ENCODE data around the gene SMKR1. TPM values are rescaled to one million over a fixed set of nuclear protein-coding genes. Genes with fewer than 3 reads are reported as not detected.

SMKR1 gene
- total and polyA plus RNA-seq, 8 donors = 0.46 to 4.5 (median 1.1) TPM

DNA sequence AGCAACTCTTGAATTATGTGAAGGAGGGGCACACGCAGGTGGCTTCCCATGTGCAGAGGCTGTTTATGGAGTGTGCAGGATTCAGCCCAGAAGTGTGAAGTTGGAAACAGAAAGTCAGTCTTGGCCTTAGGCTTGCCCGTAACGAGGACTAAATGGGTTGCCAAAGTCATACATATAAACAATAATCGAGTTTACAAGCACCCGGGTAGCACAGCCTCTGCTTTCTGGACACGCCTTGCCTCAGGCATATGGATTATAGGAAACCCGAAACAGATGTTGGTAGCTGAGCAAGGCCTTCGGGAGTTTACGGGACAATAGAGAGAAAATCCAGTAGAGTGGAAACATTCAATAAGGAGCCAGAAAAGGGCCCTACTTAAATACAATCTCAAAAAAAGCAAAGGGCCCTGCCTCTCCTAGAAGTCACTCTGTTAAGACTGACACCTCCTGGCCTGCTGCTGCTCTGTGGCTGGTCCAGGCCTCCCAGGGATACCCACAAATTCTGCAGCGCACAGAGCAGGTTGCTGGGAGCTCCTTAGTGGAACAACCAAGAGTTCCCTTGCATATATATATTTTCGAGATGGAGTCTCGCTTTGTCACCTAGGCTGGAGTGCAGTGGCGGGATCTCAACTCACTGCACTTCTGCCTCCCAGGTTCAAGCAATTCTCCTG, 48.5 kb downstream of the SMKR1 start:
- FAIRE-seq (no peak), ATAC-seq (no peak), DNase-seq (no peak)
- intact Hi-C loops (cut with DNase I) = no loop called here
- no peaks in the 10 kb centered on the region for H3K27me3 ChIP-seq
- no peak for TF ChIP-seq CTCF (IDR thresholded peaks at IDR 0.05)
- no peaks in the 10 kb centered on the region for H3K36me3 ChIP-seq
- H3K4me3 ChIP-seq = no peak overlapping the region
- H3K27ac ChIP-seq = no peak overlapping the region
- H3K4me1 ChIP-seq = no peaks in the 10 kb centered on the region
- no peaks in the 10 kb centered on the region for H3K9me3 ChIP-seq
- 83 to 87% methylated on average over 13 of the region's 13 CpGs for WGBS, 2 donors

DNA sequence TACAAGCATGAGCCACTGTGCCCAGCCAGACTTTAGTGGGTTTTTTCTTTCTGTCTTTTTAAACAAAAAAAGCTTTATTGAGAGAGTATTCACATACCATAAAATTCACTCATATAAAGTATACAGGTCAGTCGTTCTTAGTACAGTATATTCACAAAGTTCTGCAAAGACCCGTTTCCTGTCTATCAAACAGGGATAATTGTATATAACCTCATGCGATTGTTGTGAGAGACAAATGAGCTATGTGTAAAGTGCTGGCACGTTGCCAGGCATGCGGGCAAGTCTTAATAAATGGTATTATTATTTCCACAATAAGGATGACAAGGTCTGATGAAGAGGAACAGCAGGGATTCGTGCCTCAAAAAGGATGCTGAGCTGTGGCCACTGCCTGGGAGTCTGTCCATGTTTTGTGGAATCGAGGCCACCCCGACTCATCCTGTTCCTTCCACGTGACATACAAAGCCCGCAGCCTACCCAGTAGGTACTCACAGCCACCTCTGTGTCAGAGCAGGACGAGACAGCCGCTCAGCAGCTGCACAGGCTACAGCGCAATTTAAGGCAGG, 51.6 kb downstream of the SMKR1 start:
- 30 to 43% methylated on average over 13 of the region's 13 CpGs for WGBS, 2 donors
- intact Hi-C loops (cut with DNase I) = no loop called here
- Histone ChIP-seq H3K4me3 (no peak overlapping the region), H3K27me3 (no peaks in the 10 kb centered on the region), H3K9me3 (no peaks in the 10 kb centered on the region), H3K36me3 (no peaks in the 10 kb centered on the region), H3K27ac (no peak overlapping the region), H3K4me1 (no peaks in the 10 kb centered on the region)
- no peak for TF ChIP-seq CTCF (IDR thresholded peaks at IDR 0.05)
- no peak for ATAC-seq
- no peak for FAIRE-seq
- DNase-seq = no peak

GRCh38 chr7:129556607-129557133, 54.3 kb downstream of the SMKR1 start:
- no peak for FAIRE-seq
- H3K27me3 ChIP-seq = no peaks in the 10 kb centered on the region
- ATAC-seq = no peak
- H3K4me3 ChIP-seq = no peak overlapping the region
- intact Hi-C loops (cut with DNase I) = no loop called here
- H3K9me3 ChIP-seq = no peaks in the 10 kb centered on the region
- WGBS, 2 donors = 33 to 49% methylated on average over 8 of the region's 8 CpGs
- no peaks in the 10 kb centered on the region for H3K4me1 ChIP-seq
- no peak for DNase-seq
- no peak overlapping the region for H3K27ac ChIP-seq
- H3K36me3 ChIP-seq = no peaks in the 10 kb centered on the region
- TF ChIP-seq CTCF (IDR thresholded peaks at IDR 0.05) = no peak

GRCh38 chr7:129557686-129558481, 55.6 kb downstream of the SMKR1 start:
- FAIRE-seq = no peak
- no peak overlapping the region for H3K27ac ChIP-seq
- no peak overlapping the region for H3K4me3 ChIP-seq
- ATAC-seq = no peak
- H3K4me1 ChIP-seq = no peaks in the 10 kb centered on the region
- no peak for TF ChIP-seq CTCF (IDR thresholded peaks at IDR 0.05)
- intact Hi-C loops (cut with DNase I) = no loop called here
- WGBS, 2 donors = 53 to 57% methylated on average over 11 of the region's 11 CpGs
- no peaks in the 10 kb centered on the region for H3K9me3 ChIP-seq
- H3K27me3 ChIP-seq = no peaks in the 10 kb centered on the region
- DNase-seq = no peak
- no peaks in the 10 kb centered on the region for H3K36me3 ChIP-seq
